Endothelial cell of umbilical vein (primary cell): ENCODE data around the gene NTRK2. TPM values are rescaled to one million over a fixed set of nuclear protein-coding genes. Genes with fewer than 3 reads are reported as not detected.
A peak's percentile ranks its signal among the peaks of the same experiment; 100 is the strongest.

Experiments
- BruUV-seq: library from RNA; stranded (reverse); fragments of 400-500 nt; replicated peaks from 2 replicates; lab custom pipeline; 2021; lab: Mats Ljungman, UMichigan
- CTCF ChIA-PET: fragments of 300-600, 350-600 bp; sonication (Branson Sonifier 250); formaldehyde crosslinking; loops from one replicate; lab custom pipeline; 2021; ENCODE audit warnings: antibody characterized with exemption, inconsistent platforms; lab: Charles Lee
- POLR2A ChIA-PET: fragments of 300-600, 350-600 bp; sonication (Branson Sonifier 250); formaldehyde crosslinking; loops from one replicate; lab custom pipeline; 2021; ENCODE audit warnings: antibody characterized with exemption, inconsistent platforms; lab: Charles Lee
- DNase-seq: peaks from one replicate; pipeline ENCODE4 v3.0.0-alpha.2; 2011; ENCODE audit warnings: low read depth, low spot score
- FAIRE-seq: peaks from 2 replicates; lab custom pipeline; 2011; peaks lifted over from hg19 to GRCh38; lab: Jason Lieb, UNC
- H2AFZ ChIP-seq: 2 replicates; pipeline ENCODE4 v1.6.0; 2012; ENCODE audit warnings: low read depth, low read length, control low read depth, inconsistent platforms
- H3K27ac ChIP-seq: 2 replicates; pipeline ENCODE4 v1.5.1; 2011; ENCODE audit warnings: low read depth, mild to moderate bottlenecking, control low read depth, low read length, moderate library complexity; ENCODE audit not compliant: insufficient read depth
- H3K27me3 ChIP-seq, 2 experiments: 2 replicates each; pipeline versions ENCODE4 v1.6.0 to v1.6.1; 2011; ENCODE audit warnings: low read length in 2 of 2, mixed read lengths in 1 of 2; ENCODE audit not compliant: control insufficient read depth in 2 of 2, insufficient read depth in 2 of 2
- H3K36me3 ChIP-seq, 2 experiments: 2 replicates in 1 of 2; 3 replicates in 1 of 2; pipeline ENCODE4 v1.5.1; 2011; ENCODE audit warnings: low read length in 2 of 2, mild to moderate bottlenecking in 1 of 2, moderate library complexity in 1 of 2; ENCODE audit not compliant: control insufficient read depth in 2 of 2, insufficient read depth in 2 of 2; ENCODE audit errors: extremely low read depth in 1 of 2
- H3K4me1 ChIP-seq: 3 replicates; pipeline ENCODE4 v1.5.1; 2011; ENCODE audit warnings: mild to moderate bottlenecking, low read length; ENCODE audit not compliant: control insufficient read depth, insufficient read depth; ENCODE audit errors: extremely low read depth
- H3K4me2 ChIP-seq: 2 replicates; pipeline ENCODE4 v1.6.1; 2011; ENCODE audit warnings: low read length, control low read depth, mixed read lengths; ENCODE audit not compliant: insufficient read depth
- H3K4me3 ChIP-seq, 3 experiments: fragments of 200-600 bp in 1 of 3; sonication (generic), shearing (Covaris generic) in 1 of 3; replicated peaks in 1 of 3; 2 replicates each; pipeline ENCODE4 v1.5.1; 2011 to 2016; ENCODE audit warnings: control low read depth in 3 of 3, low read length in 3 of 3, mild to moderate bottlenecking in 2 of 3, inconsistent platforms in 1 of 3, low read depth in 1 of 3, moderate library complexity in 1 of 3; ENCODE audit not compliant: insufficient read depth in 1 of 3
- H3K79me2 ChIP-seq: 2 replicates; pipeline ENCODE4 v1.6.0; 2012; ENCODE audit warnings: low read length, inconsistent platforms; ENCODE audit not compliant: control insufficient read depth, insufficient read depth
- H3K9ac ChIP-seq: replicated peaks from 2 replicates; pipeline ENCODE3; 2011; ENCODE audit warnings: low read length, control low read depth; ENCODE audit not compliant: insufficient read depth; ENCODE audit errors: extremely low read depth
- H3K9me1 ChIP-seq: replicated peaks from 3 replicates; pipeline ENCODE4 v1.6.0; 2011; ENCODE audit warnings: mild to moderate bottlenecking, low read length; ENCODE audit not compliant: control insufficient read depth, insufficient read depth; ENCODE audit errors: extremely low read depth
- H3K9me3 ChIP-seq: replicated peaks from 2 replicates; pipeline ENCODE4 v1.5.1; 2012; ENCODE audit warnings: low read length, inconsistent platforms; ENCODE audit not compliant: control insufficient read depth, insufficient read depth
- H4K20me1 ChIP-seq: replicated peaks from 2 replicates; pipeline ENCODE3; 2011; ENCODE audit warnings: mild to moderate bottlenecking, low read length; ENCODE audit not compliant: control insufficient read depth, insufficient read depth; ENCODE audit errors: extremely low read depth
- CTCF ChIP-seq, 2 donors: IDR thresholded peaks; 1 replicate in 1 of 2; 2 replicates in 1 of 2; pipeline ENCODE4 v1.5.1; 2011; ENCODE audit warnings: low read length in 2 of 2, mild to moderate bottlenecking in 2 of 2, moderate library complexity in 2 of 2, control low read depth in 1 of 2, inconsistent platforms in 1 of 2, low read depth in 1 of 2; ENCODE audit not compliant: insufficient read depth in 1 of 2; ENCODE audit errors: extremely low read depth in 1 of 2
- EZH2 ChIP-seq: IDR thresholded peaks from 2 replicates; pipeline ENCODE4 v1.6.1; 2012; ENCODE audit warnings: borderline replicate concordance, low read depth, mild to moderate bottlenecking, moderate library complexity, low read length, inconsistent platforms; ENCODE audit not compliant: severe bottlenecking
- FOS ChIP-seq: IDR thresholded peaks from 2 replicates; pipeline ENCODE4 v1.6.1; 2011; ENCODE audit warnings: mild to moderate bottlenecking, low read length, moderate library complexity, borderline replicate concordance; ENCODE audit not compliant: insufficient read depth
- GATA2 ChIP-seq: IDR thresholded peaks from 2 replicates; pipeline ENCODE4 v1.7.0; 2011; ENCODE audit warnings: low read depth, mild to moderate bottlenecking, moderate library complexity, mixed read lengths, low read length; ENCODE audit not compliant: insufficient read length, insufficient read depth
- JUN ChIP-seq: IDR thresholded peaks from 2 replicates; pipeline ENCODE4 v1.6.1; 2011; ENCODE audit warnings: borderline replicate concordance, low read depth; ENCODE audit not compliant: insufficient read length, insufficient read depth
- MAX ChIP-seq: IDR thresholded peaks from 2 replicates; pipeline ENCODE4 v1.6.1; 2011; ENCODE audit not compliant: insufficient read depth, insufficient read length
- MYC ChIP-seq: IDR thresholded peaks from one replicate; pipeline ENCODE4 v1.6.1; 2011; ENCODE audit warnings: mild to moderate bottlenecking, low read depth, low read length
- POLR2A ChIP-seq: IDR thresholded peaks from 2 replicates; pipeline ENCODE4 v1.6.1; 2012; ENCODE audit warnings: low read depth, mild to moderate bottlenecking, control low read depth, low read length
- POLR2AphosphoS5 ChIP-seq: IDR thresholded peaks from 2 replicates; pipeline ENCODE4 v1.6.1; 2012; ENCODE audit warnings: low read depth, mild to moderate bottlenecking, control low read depth, low read length, moderate library complexity; ENCODE audit not compliant: insufficient read depth
- dilution Hi-C: fragments of 300-500 bp; cut with MboI; formaldehyde crosslinking; loops from one replicate; pipeline ENCODE4 v1.15.0; 2019; ENCODE audit warnings: low sequenced_read_pairs; ENCODE audit not compliant: extremely low pct_ligation_motif_present
- intact Hi-C: fragments of 100-400 bp; cut with micrococcal nuclease; formaldehyde crosslinking; loops from one replicate; pipeline ENCODE4 v1.10.0; 2022
- polyA plus RNA-seq, 4 experiments: library from polyadenylated mRNA; depleted of rRNA in 3 of 4; stranded (reverse) in 3 of 4; unstranded in 1 of 4; fragments of >200 nt; gene quantifications; 2 replicates each; pipeline versions ENCODE4 v1.2.1 to v1.2.3, GENCODE V29; 2011 to 2012; ENCODE audit warnings: missing spikeins in 1 of 4
- total RNA-seq: library from RNA; stranded (reverse); gene quantifications from 2 replicates; pipeline ENCODE4 v1.2.3, GENCODE V29; 2021

Gene NTRK2
- total and polyA plus RNA-seq, 2 donors (not counting 3 experiments of a cell fraction or from before 2014, with no cell fraction given) = 0.01 to 0.13 TPM

DNA sequence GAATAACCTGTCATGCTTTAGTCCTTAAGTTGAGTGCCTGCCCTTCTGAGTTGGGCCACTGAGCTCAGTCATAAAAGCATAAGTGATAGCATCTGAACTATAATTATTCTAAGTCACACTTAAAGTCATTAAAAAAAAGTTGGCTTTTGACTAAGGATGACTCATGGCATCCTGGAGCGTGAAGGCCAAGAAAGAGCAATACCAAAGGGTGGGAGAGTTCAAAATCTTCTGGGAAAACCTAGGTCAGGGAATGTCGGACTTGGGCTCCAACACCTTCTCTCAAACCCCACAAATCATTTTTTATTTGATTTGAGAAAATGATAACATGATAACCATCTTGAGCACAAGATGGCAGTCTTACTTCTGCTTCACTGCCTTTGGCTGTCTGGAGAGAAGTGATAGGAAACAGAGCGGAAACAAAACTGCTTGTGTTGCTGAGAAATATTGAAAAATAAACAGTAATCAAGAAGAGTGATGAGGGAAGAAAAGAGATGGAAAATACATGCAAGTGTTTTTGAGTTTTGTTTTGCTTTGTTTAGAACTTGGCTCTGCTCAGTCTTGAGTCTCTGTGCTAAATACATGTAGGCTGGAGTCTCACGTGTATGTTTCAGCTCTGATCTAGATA is 16.9 kb upstream of the NTRK2 start:
- POLR2A ChIA-PET = no interaction called here
- H3K79me2 ChIP-seq = no peaks in the 10 kb centered on the region
- H3K9me1 ChIP-seq = no peaks in the 10 kb centered on the region
- no peaks in the 10 kb centered on the region for H3K9me3 ChIP-seq
- H3K4me2 ChIP-seq = no peak overlapping the region
- H3K36me3 ChIP-seq = no peaks in the 10 kb centered on the region
- no peak overlapping the region for H3K27ac ChIP-seq
- H4K20me1 ChIP-seq = no peaks in the 10 kb centered on the region
- H3K4me1 ChIP-seq = no peaks in the 10 kb centered on the region
- dilution Hi-C loops = no loop called here
- H2AFZ ChIP-seq = no peak overlapping the region
- no peak overlapping the region for H3K4me3 ChIP-seq
- intact Hi-C loops = no loop called here
- CTCF ChIA-PET = interaction anchor here (0.6 kb wide), 1 partner anchor 606 kb away, joined by 3 read pairs; no protein-coding TSS in a partner anchor
- H3K27me3 ChIP-seq = no peaks in the 10 kb centered on the region
- FAIRE-seq = no peak
- no TSS peak for BruUV-seq
- no peak overlapping the region for H3K9ac ChIP-seq
- DNase-seq = peak; percentile 49
- peak; percentile 23 for TF ChIP-seq GATA2
- TF ChIP-seq JUN = peak; percentile 23
- no peak for TF ChIP-seq POLR2AphosphoS5

DNA sequence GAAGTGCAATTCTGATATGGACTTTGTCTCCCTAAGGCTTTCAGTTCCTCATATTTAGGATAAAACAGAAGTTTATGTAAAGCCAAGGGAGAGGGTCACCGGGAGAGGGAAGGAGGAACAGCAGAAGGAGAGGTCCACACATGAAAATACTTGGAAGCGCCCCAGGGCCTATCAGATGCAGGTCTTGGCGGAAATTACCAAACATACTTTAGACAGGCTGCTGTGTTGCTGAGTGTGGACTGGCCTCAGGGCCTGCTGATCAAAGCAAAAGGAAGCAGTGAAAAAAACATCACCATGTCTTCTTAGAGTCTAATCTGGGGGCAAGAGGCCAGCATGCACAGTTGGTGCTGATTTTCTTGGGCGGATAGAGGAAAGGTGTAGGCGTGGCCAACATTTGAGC is 14.1 kb upstream of the NTRK2 start:
- Histone ChIP-seq H3K4me3 (no peak overlapping the region), H3K27me3 (no peaks in the 10 kb centered on the region), H3K9me3 (no peaks in the 10 kb centered on the region), H2AFZ (no peak overlapping the region), H4K20me1 (no peaks in the 10 kb centered on the region), H3K9ac (no peak overlapping the region), H3K36me3 (no peaks in the 10 kb centered on the region), H3K4me2 (no peak overlapping the region), H3K27ac (no peak overlapping the region), H3K79me2 (no peaks in the 10 kb centered on the region), H3K4me1 (no peaks in the 10 kb centered on the region), H3K9me1 (no peaks in the 10 kb centered on the region)
- TF ChIP-seq POLR2AphosphoS5 (no peak), GATA2 (no peak), EZH2 (no peak), FOS (no peak), MYC (no peak), CTCF (IDR thresholded peaks at IDR 0.05; ENCODE audit: extremely low read depth in 1 of 2, insufficient read depth in 1 of 2, low read depth in 1 of 2, low read length in 2 of 2) (no peak), POLR2A (no peak), JUN (no peak), MAX (no peak)
- dilution Hi-C loops (no loop called here), intact Hi-C loops (no loop called here)
- DNase-seq (no peak), FAIRE-seq (no peak)
- CTCF ChIA-PET = no interaction called here
- POLR2A ChIA-PET = no interaction called here
- no TSS peak for BruUV-seq
